Chondrocyte (in vitro differentiated cells): ENCODE data around the gene DCLRE1C. TPM values are rescaled to one million over a fixed set of nuclear protein-coding genes. Genes with fewer than 3 reads are reported as not detected.
A peak's percentile ranks its signal among the peaks of the same experiment; 100 is the strongest.

Experiments used
- DNase-seq: peaks from one replicate; pipeline ENCODE4 v3.0.0; 2021; ENCODE audit warnings: mixed read lengths, low spot score
- H3K27ac Mint-ChIP-seq: one replicate; pipeline ENCODE4 v1.8.0; 2021; ENCODE audit warnings: mild to moderate bottlenecking, moderate library complexity, mixed read lengths; ENCODE audit not compliant: unreplicated experiment
- H3K27me3 Mint-ChIP-seq: 2 replicates; pipeline ENCODE4 v1.8.0; 2021; ENCODE audit warnings: low read depth, mixed read lengths
- H3K36me3 Mint-ChIP-seq: 2 replicates; pipeline ENCODE4 v1.8.0; 2021; ENCODE audit warnings: low read depth, mixed read lengths
- H3K4me1 Mint-ChIP-seq: 2 replicates; pipeline ENCODE4 v1.8.0; 2021; ENCODE audit warnings: low read depth, mild to moderate bottlenecking, mixed read lengths
- H3K4me3 Mint-ChIP-seq: one replicate; pipeline ENCODE4 v1.8.0; 2021; ENCODE audit warnings: mild to moderate bottlenecking, moderate library complexity, mixed read lengths; ENCODE audit not compliant: unreplicated experiment
- H3K9me3 Mint-ChIP-seq: 2 replicates; pipeline ENCODE4 v1.8.0; 2021; ENCODE audit warnings: low read depth, mixed read lengths
- total RNA-seq: library from RNA; stranded (reverse); gene quantifications from 3 replicates; pipeline ENCODE4 v1.2.1, GENCODE V29; 2021
- TF ChIP-seq, protein P1 (sequence below): fragments of 200-600 bp; sonication (generic); IDR thresholded peaks from 2 replicates; pipeline ENCODE4 v1.5.0; 2021; ENCODE audit warnings: antibody characterized with exemption, mild to moderate bottlenecking, moderate library complexity

Gene DCLRE1C
- total RNA-seq, 1 donor from 2014 or later = 7.4 TPM

GRCh38 chr10:14891151-14891550 is 62.7 kb downstream of the DCLRE1C start:
- H3K4me3 Mint-ChIP-seq = no peak overlapping the region
- DNase-seq = no peak
- H3K27me3 Mint-ChIP-seq = no peaks in the 10 kb centered on the region
- TF ChIP-seq, protein P1, sequence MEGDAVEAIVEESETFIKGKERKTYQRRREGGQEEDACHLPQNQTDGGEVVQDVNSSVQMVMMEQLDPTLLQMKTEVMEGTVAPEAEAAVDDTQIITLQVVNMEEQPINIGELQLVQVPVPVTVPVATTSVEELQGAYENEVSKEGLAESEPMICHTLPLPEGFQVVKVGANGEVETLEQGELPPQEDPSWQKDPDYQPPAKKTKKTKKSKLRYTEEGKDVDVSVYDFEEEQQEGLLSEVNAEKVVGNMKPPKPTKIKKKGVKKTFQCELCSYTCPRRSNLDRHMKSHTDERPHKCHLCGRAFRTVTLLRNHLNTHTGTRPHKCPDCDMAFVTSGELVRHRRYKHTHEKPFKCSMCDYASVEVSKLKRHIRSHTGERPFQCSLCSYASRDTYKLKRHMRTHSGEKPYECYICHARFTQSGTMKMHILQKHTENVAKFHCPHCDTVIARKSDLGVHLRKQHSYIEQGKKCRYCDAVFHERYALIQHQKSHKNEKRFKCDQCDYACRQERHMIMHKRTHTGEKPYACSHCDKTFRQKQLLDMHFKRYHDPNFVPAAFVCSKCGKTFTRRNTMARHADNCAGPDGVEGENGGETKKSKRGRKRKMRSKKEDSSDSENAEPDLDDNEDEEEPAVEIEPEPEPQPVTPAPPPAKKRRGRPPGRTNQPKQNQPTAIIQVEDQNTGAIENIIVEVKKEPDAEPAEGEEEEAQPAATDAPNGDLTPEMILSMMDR = no peak
- no peaks in the 10 kb centered on the region for H3K9me3 Mint-ChIP-seq
- H3K27ac Mint-ChIP-seq = no peak overlapping the region
- H3K4me1 Mint-ChIP-seq = no peaks in the 10 kb centered on the region
- no peaks in the 10 kb centered on the region for H3K36me3 Mint-ChIP-seq

DNA sequence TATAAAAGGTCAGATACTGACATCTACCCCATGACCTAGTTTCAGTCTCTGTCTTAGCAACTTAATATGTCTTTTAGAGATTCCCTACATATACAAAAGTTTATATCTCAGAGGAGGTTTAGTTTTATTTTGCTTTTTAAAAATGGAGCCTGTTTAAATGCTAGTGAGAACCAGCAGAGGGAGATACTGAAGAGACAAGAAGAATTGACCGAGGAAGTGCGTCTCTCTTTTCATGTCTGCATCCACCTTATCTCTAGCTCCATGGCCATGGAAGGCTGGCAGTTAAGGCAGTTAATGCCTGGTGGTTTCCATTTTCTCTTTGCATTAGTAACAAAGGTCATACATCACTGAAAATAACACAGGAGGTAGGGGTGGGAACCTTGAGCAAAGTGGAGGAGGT is 64.6 kb downstream of the DCLRE1C start:
- TF ChIP-seq, protein P1 = peak; percentile 70
- Mint-ChIP-seq H3K9me3 (no peaks in the 10 kb centered on the region), H3K27ac (no peak overlapping the region), H3K36me3 (no peaks in the 10 kb centered on the region), H3K4me1 (no peaks in the 10 kb centered on the region), H3K4me3 (no peak overlapping the region), H3K27me3 (no peaks in the 10 kb centered on the region)
- DNase-seq = no peak

DNA sequence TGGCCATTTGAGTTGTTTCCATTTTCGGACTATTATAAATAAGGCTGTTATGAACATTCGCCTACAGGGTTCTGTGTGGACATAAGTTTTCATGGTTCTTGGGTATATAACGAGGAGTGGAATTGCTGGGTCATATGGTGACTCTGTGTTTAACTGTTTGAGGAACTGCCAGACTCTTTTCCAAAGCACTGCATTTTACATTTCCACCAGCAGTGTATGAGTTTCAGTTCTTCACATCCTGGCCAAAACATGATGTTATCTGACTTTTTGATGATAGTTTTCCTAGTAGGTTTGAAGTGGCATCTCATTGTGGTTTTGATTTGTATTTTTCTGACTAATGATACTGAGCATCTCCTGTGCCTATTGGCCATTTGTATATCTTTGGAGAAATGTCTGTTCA is 69.8 kb downstream of the DCLRE1C start:
- Mint-ChIP-seq H3K27ac (no peak overlapping the region), H3K27me3 (no peaks in the 10 kb centered on the region), H3K4me1 (peaks cover 17% of the 10 kb centered on the region), H3K4me3 (no peak overlapping the region), H3K9me3 (no peaks in the 10 kb centered on the region), H3K36me3 (no peaks in the 10 kb centered on the region)
- DNase-seq = no peak
- TF ChIP-seq, protein P1 = no peak

DNA sequence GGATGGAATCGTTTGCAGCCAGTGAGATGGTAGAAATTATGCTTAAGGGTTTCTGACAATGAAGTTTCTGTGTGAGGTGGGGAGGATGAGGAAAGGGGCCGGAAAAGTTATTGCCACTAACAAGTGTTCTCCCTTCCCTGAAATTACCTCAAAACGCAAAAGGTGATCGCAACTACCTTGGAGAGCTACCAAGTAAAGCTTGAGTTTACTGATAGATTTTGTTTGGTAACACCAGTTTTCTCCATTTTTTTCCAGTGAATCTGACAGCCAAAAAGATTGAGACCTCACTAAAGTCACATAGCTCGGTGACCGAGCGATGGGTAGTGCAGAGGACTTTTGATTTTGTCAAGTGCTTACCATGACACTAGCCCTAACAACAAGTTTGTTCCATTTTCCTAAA is 73.7 kb downstream of the DCLRE1C start:
- no peak for DNase-seq
- TF ChIP-seq, protein P1 = no peak
- H3K36me3 Mint-ChIP-seq = no peaks in the 10 kb centered on the region
- H3K27ac Mint-ChIP-seq = no peak overlapping the region
- H3K4me1 Mint-ChIP-seq = peaks cover 31% of the 10 kb centered on the region
- H3K9me3 Mint-ChIP-seq = no peaks in the 10 kb centered on the region
- H3K4me3 Mint-ChIP-seq = peak overlapping the region; percentile 89
- H3K27me3 Mint-ChIP-seq = no peaks in the 10 kb centered on the region

- DNase-seq = no peak
- H3K27ac Mint-ChIP-seq = peak overlapping the region; percentile 90
- TF ChIP-seq, protein P1 = no peak
- H3K9me3 Mint-ChIP-seq = no peaks in the 10 kb centered on the region
- H3K27me3 Mint-ChIP-seq = no peaks in the 10 kb centered on the region
- H3K36me3 Mint-ChIP-seq = no peaks in the 10 kb centered on the region
- H3K4me1 Mint-ChIP-seq = peaks cover 31% of the 10 kb centered on the region
- H3K4me3 Mint-ChIP-seq = peak overlapping the region; percentile 89
These were observed 74.0 kb downstream of the DCLRE1C start for GRCh38 chr10:14879928-14880193.
